GM19023 (cell line): ENCODE data around the gene VDAC2.
"Not testable (repeated sequence)": the region's sequence is repeated elsewhere in the genome, so short reads cannot be mapped to it uniquely, and the experiment has no call there.

Experiments
- ATAC-seq: cut with Tn5 transposase; IDR thresholded peaks from one replicate; pipeline ENCODE4 v1.9.1; 2021; ENCODE audit warnings: mild to moderate bottlenecking, moderate library complexity; ENCODE audit not compliant: unreplicated experiment

The VDAC2 gene, protein sequence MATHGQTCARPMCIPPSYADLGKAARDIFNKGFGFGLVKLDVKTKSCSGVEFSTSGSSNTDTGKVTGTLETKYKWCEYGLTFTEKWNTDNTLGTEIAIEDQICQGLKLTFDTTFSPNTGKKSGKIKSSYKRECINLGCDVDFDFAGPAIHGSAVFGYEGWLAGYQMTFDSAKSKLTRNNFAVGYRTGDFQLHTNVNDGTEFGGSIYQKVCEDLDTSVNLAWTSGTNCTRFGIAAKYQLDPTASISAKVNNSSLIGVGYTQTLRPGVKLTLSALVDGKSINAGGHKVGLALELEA

GRCh38 chr10:75210282-75211006 lies at the start of gene VDAC2:
VDAC2 (plus strand) TSS chr10:75210796; CDS start chr10:75211159, 363 bp downstream.
- peak; percentile 88 for ATAC-seq

DNA sequence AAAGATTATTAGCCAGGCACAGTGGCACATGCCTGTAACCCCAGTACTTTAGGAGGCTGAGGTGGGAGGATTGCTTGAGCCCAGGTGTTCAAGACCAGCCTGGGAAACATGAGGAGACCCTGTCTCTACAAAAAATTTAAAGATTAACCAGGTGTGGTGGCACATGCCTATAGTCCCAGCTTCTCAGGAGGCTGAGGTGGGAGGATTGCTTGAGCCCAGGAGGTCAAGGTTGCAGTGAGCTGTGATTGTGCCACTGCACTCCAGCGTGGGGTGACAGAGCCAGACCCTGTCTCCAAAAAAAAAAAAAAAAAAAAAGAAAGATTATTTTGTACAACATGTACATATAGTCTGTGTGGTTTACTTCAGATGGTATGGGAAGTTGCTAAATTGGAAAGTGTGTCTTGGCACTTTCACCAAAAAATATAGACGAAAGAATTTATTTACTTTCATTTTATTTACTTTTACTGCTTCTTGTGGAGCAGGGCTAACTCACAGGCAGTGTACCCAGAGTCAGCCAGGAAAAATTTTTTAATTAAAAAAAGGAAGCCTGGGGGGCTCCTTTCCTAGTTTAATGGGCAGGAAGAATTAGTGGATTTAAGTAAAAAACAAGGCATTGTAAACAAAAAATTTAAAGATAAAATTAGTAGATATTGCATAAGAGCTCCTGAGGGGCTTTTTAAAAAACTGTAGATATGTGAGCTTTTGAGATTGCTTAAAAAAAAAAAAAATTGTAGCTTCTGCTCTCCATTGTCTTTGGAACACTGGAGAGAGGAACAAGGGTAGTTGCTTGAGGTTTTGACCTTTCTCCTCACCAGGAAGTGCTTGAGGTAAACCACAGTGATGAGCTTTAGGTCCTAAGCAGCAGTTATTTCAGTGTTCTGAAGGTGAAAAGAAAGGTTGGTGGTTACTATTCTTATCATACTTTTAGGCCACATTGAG lies 44.6 kb upstream of the VDAC2 start:
- peak; percentile 82 for ATAC-seq

- ATAC-seq = peak; percentile 20
Measured at GRCh38 chr10:75166623-75166972, 44.0 kb upstream of the VDAC2 start.

- no peak for ATAC-seq
Measured at GRCh38 chr10:75168275-75168674, 42.3 kb upstream of the VDAC2 start.

DNA sequence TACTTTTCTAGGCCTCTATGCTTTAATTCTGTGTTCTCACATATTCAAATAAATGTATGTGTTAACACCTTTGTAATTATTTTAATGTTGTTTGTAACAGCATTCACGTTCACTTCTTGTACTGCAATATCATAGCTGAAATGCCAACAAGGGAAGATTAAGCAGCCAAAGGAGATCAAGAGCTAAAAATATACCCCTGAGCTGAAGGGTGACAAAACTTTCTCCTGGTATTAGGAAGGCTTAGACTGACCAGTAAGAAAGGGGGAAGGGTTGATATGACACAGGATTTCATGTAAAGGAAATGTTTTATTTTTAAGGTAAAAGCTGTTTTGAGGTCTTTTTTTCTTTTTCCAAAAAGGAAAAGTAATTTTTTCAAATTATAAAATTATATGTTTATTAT lies 40.4 kb upstream of the VDAC2 start:
- no peak for ATAC-seq

DNA sequence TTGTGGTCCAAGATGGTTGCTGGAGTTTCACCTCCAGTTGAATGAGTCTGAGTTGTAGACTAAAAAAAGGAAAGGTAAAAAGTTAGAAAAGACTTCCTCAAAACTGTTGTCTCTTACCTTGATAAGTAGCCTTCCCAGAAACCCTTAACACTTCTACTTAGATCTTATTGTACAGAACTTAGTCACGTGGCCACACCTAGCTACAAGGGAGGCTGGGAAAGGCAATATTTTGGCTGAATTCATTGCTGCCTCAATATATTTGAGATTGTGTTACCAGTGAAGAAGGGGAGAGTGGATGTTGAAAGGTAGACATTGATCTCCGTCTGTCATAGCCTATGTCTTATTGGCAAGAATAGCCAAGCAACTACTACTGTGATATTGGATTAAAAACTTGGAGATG lies 35.5 kb upstream of the VDAC2 start:
- ATAC-seq = no peak

DNA sequence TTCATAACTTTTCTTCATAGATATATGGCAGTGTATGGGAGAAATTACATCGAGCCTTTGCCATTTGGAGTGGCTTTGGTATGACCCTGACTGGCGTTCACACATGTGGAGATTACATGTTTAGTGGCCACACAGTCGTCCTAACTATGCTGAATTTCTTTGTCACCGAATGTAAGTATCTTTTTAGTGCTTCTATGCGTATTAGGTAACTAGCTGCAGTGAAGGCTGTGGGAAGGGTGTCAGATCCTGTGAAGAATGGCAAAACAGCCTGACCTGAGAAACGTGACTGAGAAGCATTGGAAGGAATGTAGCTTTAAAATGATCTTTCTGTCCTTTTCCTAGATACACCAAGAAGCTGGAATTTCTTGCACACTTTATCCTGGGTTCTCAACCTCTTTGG lies 34.5 kb upstream of the VDAC2 start:
- no peak for ATAC-seq

- ATAC-seq = no peak
Measured at GRCh38 chr10:75176736-75177135, 33.9 kb upstream of the VDAC2 start.

DNA sequence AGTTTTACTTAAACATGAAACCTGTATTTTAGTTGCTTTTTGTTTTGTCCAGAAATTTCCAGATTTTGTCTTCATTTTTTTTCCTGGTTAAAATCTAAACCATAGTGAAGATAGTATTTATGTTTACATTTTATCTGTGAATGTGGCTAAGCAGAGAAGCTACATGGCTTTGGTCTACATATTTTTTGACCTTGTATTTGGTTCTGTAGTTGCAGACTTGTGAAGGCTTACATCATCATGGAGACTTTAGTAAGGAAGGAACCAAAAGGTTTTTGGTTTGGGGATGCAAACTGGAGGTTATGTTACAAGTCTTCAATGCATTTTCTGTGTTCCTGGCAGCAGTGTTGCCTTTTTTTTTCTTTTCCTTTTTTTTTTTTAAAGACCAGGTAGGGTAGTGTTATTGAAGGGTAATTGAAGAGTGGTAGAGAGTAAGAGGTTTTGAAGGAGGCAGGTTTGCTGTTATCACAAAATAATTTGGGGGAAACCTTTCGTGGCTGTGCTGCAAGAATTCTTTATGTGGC lies 30.9 kb upstream of the VDAC2 start:
- ATAC-seq = no peak

DNA sequence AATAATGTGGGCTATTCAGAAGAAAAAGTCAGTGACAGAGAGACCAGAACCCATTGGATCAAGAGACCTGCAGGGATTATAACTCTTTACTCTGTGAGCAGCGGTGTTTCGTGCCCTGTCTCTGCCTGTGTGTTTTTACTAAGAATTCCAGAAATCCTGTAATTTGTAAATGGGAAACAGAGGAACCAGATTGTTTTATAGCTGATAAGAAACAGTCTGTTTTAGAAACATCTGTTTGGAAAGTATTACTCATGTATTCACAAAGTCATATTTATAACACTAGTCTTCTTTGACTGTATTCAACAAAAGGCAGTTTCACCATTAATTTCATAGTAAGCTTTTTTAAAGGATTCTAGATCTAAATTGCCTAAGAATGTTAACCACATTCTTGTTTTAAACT lies 30.0 kb upstream of the VDAC2 start:
- no peak for ATAC-seq

DNA sequence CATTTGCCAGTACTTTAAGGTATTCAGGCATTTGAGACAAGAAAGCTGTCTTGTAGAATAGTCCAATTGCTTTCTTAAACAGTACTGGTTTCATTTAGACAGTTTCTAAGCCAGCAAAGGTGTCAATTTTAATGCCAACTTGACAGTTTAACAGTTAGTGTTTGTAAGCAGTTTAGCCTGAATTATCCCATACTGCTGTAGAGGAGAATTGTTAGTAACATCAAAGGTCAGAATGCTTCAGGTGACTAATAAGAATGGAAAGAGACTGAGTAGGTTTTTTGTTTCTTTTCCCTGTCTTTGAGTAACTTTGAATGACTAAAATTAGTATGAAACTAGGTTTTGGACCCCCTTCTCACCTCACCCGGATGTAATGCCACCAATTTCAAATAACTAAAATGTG lies 29.5 kb upstream of the VDAC2 start:
- no peak for ATAC-seq

DNA sequence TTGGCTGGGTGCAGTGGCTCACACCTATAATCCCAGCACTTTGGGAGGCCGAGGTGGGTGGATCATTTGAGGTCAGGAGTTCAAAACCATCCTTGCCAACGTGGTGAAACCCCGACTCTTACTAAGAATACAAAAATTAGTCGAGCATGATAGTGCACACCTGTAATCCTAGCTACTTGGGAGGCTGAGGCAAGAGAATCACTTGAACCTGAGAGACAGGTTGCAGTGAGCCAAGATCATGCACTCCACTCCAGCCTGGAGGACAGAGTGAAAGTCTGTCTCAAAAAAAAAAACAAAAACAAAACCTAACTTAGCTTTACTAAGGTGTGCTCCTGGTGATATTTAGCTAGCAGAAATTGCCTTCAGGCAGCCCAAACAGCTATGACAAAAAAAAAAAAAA lies 24.3 kb upstream of the VDAC2 start:
- ATAC-seq = no peak

- no peak for ATAC-seq
Measured at GRCh38 chr10:75187961-75188426, 22.6 kb upstream of the VDAC2 start.

DNA sequence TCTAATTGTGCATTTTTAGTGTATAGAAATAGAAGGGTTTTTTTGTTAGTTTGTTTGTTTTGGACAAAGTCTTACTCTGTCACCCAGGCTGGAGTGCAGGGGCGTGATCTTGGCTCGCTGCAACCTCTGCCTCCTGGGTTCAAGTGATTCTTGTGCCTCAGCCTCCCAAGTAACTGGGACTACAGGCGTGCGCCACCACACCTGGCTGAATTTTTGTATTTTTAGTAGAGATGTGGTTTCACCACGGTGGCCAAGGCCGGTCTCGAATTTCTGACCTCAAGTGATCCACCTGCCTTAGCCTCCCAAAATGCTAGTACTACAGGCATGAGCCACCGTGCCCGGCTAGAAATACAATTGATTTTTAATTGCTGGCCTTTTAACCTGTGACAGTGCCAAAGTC lies 22.1 kb upstream of the VDAC2 start:
- ATAC-seq = not testable (repeated sequence)

DNA sequence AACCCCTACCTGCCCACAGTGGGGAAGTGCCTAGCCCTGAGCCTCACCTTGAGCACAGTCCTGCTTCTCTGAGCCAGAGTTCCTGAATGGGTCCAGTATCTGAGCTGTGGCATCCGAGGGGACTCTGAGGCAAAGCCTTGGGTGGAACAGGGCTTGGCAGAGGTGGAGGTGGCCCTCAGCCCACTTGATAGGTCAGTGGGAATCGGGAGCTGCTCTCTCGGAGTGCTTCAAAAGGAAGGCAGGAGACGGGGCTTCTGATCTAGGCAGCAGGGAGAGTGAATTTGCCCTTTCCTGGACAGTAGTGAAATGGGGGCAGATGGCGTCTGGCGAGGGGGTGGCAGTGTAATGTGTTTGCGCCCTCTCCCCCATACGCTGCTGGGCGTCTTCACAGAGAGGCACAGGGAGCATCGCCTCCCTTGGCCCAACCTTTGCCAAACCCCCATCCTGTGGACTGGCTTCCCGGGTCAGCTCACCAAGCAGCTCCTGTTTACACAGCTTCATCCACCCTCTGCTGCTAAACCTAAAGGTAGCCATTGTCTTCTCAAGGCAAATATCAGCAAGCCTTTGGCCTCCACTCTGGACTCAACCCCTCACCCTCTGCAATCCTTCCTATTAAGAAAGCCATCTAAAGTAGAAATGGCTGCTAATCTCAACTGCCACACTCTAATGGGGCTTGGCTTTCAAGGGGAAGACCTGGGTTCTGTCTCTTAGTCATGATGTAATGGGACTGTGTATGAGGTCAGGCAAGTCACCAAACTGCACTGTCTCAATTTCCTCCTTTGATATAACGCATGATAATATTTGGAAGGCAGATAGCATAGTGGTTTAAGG lies 21.1 kb upstream of the VDAC2 start:
- ATAC-seq = no peak

DNA sequence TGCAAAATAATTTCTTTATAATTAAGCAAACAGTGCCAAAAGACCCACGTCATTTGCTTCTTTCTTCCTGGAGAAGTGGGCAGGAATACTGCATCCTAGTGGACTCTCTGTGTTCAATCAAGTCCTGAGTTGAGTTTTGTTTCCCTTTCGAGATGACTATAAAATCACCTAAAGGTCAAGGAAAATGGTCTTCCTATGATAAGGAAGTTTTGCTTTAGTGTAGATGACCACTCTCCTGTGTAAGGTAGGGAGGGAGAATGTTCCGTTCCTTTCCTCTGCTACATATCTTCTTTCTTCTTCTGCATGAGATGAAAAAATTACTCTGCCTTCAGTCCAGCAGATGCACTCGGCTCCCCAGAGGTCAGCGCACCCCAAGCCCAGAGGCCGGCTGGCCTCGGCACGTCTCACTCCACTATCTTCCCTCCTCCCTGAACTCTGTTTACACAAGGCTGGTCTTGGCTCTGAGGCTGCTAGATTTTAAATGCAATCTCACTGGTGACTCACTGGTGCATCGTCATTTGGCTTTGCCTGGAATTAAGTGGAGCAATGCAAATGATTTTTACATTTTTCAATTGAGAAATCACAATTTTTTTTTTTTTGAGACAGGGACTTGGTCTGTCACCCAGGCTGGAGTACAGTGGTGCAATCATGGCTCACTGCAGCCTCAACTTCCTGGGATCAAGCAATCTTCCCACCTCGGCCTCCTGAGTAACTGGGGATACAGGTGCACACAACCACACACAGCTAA lies 18.6 kb upstream of the VDAC2 start:
- no peak for ATAC-seq

GRCh38 chr10:75194625-75195024 lies 16.0 kb upstream of the VDAC2 start:
- ATAC-seq = not testable (repeated sequence)

GRCh38 chr10:75195035-75195763 lies 15.4 kb upstream of the VDAC2 start:
- ATAC-seq = no peak

DNA sequence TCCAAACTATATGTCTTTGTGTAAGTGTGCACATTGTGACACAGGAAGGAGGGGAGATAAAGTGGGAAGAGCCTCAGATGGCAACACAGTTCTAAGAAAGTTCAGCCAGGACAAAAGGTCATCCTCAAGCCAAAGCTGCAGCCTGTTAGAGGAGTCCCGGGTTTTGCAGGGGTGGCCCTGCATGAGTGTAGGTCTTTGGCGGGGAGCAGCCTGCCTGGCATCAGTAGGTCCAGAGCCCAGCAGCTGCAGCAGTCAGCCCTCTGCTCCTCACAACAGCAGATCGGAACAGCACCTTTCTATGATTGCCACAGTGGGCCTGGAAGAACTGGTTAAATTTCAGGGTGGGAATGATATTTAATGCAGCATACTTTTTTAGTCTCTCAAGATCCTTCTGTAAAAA lies 13.5 kb upstream of the VDAC2 start:
- no peak for ATAC-seq
